Body of pancreas (tissue), 4 donors: ENCODE results near the gene CHAF1A. TPM values are rescaled to one million over a fixed set of nuclear protein-coding genes. Genes with fewer than 3 reads are reported as not detected.

Experiments used
- ATAC-seq: fragments of 150-250 bp; one replicate; pipeline ENCODE4 v1.9.1; 2016
- DNase-seq, 4 donors: peaks; one replicate each; pipeline ENCODE4 v3.0.0-alpha.2; 2019
- H3K27ac ChIP-seq, 4 donors: fragments of 200-600 bp; sonication (generic); 1 replicate in 3 of 4; 2 replicates in 1 of 4; pipeline versions ENCODE4 v1.5.1 to v1.6.1; 2016 to 2019; ENCODE audit warnings: mild to moderate bottlenecking in 1 of 4, mixed read lengths in 1 of 4, moderate library complexity in 1 of 4
- H3K27me3 ChIP-seq, 2 donors: fragments of 200-600 bp; sonication (generic); one replicate each; pipeline ENCODE4 v1.6.0; 2016; ENCODE audit warnings: mild to moderate bottlenecking in 1 of 2
- H3K36me3 ChIP-seq, 2 donors: fragments of 200-600 bp; sonication (generic); replicated peaks in 1 of 2; 2 replicates each; pipeline ENCODE4 v1.5.1; 2016; ENCODE audit warnings: low read depth in 2 of 2; ENCODE audit not compliant: insufficient read depth in 1 of 2
- H3K4me1 ChIP-seq: fragments of 200-600 bp; sonication (generic); one replicate; pipeline ENCODE4 v1.6.0; 2016
- H3K4me3 ChIP-seq, 2 donors: fragments of 200-600 bp; sonication (generic); 1 replicate in 1 of 2; 2 replicates in 1 of 2; pipeline ENCODE4 v1.5.1; 2016 to 2019
- H3K9me3 ChIP-seq, 3 donors: fragments of 200-600 bp; sonication (generic); 1 replicate in 2 of 3; 2 replicates in 1 of 3; pipeline ENCODE4 v1.5.1; 2016
- POLR2A ChIP-seq, 3 donors: fragments of 450-650 bp; IDR thresholded peaks; one replicate each; pipeline ENCODE4 v1.6.1; 2016; ENCODE audit warnings: antibody characterized with exemption in 3 of 3, mild to moderate bottlenecking in 2 of 3
- WGBS, 2 donors: methylation state at CpG; one replicate each; pipeline ENCODE4 v1.1.5; 2017; 5-methylcytosine and 5-hydroxymethylcytosine counted together
- intact Hi-C: fragments of 100-400 bp; cut with DNase I; formaldehyde crosslinking; loops from one replicate; pipeline ENCODE4 v1.15.1; 2023
- total RNA-seq, 2 donors: library from RNA; depleted of rRNA; stranded (reverse); fragments of >200 nt; gene quantifications; one replicate each; pipeline ENCODE4 v1.1.0, GENCODE V29; 2016
- TF ChIP-seq, protein P1 (sequence below), 7 experiments: fragments of 450-650 bp in 4 of 7; fragments of 200-600 bp in 3 of 7; sonication (generic) in 3 of 7; IDR thresholded peaks; one replicate each; pipeline ENCODE4 v1.5.1; 2016 to 2019; ENCODE audit warnings: antibody characterized with exemption in 7 of 7

Gene CHAF1A, protein sequence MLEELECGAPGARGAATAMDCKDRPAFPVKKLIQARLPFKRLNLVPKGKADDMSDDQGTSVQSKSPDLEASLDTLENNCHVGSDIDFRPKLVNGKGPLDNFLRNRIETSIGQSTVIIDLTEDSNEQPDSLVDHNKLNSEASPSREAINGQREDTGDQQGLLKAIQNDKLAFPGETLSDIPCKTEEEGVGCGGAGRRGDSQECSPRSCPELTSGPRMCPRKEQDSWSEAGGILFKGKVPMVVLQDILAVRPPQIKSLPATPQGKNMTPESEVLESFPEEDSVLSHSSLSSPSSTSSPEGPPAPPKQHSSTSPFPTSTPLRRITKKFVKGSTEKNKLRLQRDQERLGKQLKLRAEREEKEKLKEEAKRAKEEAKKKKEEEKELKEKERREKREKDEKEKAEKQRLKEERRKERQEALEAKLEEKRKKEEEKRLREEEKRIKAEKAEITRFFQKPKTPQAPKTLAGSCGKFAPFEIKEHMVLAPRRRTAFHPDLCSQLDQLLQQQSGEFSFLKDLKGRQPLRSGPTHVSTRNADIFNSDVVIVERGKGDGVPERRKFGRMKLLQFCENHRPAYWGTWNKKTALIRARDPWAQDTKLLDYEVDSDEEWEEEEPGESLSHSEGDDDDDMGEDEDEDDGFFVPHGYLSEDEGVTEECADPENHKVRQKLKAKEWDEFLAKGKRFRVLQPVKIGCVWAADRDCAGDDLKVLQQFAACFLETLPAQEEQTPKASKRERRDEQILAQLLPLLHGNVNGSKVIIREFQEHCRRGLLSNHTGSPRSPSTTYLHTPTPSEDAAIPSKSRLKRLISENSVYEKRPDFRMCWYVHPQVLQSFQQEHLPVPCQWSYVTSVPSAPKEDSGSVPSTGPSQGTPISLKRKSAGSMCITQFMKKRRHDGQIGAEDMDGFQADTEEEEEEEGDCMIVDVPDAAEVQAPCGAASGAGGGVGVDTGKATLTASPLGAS
- 1 to 10 TPM; 3.4 to 6.3 TPM for total RNA-seq

DNA sequence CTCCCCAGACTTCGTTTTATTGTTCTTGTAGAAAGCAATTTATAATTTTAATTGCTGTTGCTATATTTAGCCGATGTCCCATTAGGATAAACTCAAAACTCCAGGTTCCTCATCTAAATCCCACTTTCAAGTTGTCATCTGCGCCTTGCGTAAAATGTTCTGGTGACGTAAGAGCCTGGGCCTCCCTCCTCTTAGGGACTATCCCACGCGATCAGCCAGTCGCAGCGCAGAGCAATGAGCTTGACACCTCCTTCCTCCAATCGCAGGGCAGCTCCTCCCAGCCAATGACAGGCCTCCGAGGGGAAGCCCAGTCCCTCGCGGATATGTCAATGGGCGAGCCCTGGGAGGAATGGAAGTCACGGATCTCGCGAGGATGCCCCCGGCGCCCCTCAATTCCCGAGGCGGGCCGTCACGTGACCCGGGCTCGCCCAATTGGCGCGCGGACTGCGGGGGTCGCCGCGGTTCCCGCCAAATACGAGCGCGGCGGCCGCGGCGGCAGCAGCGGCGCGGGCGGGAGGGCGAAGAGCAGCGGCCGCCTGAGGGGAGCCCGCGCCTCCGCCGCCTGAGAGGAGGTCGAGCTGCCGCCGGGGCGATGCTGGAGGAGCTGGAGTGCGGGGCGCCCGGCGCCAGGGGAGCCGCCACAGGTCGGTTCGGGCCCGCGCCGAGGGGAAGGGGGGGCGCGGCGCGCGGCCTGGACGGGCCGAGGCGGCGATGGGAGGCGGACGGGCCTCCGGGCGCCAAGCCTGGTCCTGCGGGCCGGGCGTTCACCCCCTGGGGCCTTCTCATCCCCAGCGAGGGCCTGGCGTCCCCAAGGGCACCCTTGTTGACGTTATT lies at the start of gene CHAF1A:
TSS of gene CHAF1A (plus strand) at position 470 of the 834 bp plus-strand sequence. CDS start at position 593, 123 bp downstream.
- intact Hi-C loops, result no loop called here

DNA sequence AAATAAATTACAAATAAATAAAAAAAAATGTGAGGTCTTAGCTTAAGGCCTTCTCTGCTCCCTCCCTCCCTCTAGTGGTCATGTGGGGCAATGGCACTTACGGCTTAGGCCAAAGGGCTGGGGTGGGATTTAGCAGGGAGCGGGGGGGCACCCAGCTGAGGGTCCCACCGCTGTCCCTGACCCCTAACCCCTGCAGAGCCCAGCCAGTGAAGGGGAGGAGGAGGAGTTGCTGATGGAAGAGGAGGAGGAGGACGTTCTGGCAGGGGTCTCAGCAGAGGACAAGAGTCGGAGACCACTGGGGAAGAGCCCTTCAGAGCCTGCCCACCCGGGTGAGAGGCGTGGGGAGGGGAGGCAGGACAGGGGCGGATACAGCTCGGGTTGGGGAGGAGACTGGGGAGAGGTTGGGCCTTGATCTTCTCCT lies 49.7 kb upstream of the CHAF1A start:
- 33 to 35% methylated on average over 8 to 9 of the region's 9 CpGs for WGBS, 2 donors
- H3K4me3 ChIP-seq, result no peak overlapping the region
- H3K9me3 ChIP-seq, result no peaks in the 10 kb centered on the region
- H3K4me1 ChIP-seq, result no peaks in the 10 kb centered on the region
- TF ChIP-seq, protein P1, sequence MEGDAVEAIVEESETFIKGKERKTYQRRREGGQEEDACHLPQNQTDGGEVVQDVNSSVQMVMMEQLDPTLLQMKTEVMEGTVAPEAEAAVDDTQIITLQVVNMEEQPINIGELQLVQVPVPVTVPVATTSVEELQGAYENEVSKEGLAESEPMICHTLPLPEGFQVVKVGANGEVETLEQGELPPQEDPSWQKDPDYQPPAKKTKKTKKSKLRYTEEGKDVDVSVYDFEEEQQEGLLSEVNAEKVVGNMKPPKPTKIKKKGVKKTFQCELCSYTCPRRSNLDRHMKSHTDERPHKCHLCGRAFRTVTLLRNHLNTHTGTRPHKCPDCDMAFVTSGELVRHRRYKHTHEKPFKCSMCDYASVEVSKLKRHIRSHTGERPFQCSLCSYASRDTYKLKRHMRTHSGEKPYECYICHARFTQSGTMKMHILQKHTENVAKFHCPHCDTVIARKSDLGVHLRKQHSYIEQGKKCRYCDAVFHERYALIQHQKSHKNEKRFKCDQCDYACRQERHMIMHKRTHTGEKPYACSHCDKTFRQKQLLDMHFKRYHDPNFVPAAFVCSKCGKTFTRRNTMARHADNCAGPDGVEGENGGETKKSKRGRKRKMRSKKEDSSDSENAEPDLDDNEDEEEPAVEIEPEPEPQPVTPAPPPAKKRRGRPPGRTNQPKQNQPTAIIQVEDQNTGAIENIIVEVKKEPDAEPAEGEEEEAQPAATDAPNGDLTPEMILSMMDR (IDR thresholded peaks at IDR 0.05), result peak; percentile 43 to 97 (median 85)
- no peak for TF ChIP-seq POLR2A (IDR thresholded peaks at IDR 0.05)
- no peaks in the 10 kb centered on the region for H3K36me3 ChIP-seq
- intact Hi-C loops, result loop anchor here (5.0 kb wide), 1 partner anchor 85 kb away; no protein-coding TSS in a partner anchor
- ATAC-seq, result peak; percentile 67
- no peaks in the 10 kb centered on the region for H3K27me3 ChIP-seq
- H3K27ac ChIP-seq, result no peak overlapping the region
- peak in 1 of 4 donors; percentile 51 for DNase-seq

More for the DNA sequence above, at the start of gene CHAF1A:
- 0% methylated on average over 11 to 63 of the region's 84 CpGs for WGBS, 2 donors
- Histone ChIP-seq H3K27me3 (no peaks in the 10 kb centered on the region), H3K9me3 (no peaks in the 10 kb centered on the region), H3K4me1 (peaks cover 44% of the 10 kb centered on the region), H3K36me3 (no peaks in the 10 kb centered on the region), H3K27ac (peak within 1 kb of the TSS; percentile 82 to 88 (median 88)), H3K4me3 (peak within 1 kb of the TSS; percentile 61 to 63)
- TF ChIP-seq, protein P1 (IDR thresholded peaks at IDR 0.05), result peak in 2 of 7 experiments; percentile 7 to 30
- peak in 2 of 3 donors; percentile 52 to 54 for TF ChIP-seq POLR2A (IDR thresholded peaks at IDR 0.05)
- ATAC-seq, result peak; percentile 91
- peak; percentile 99 to 100 (median 100) for DNase-seq

DNA sequence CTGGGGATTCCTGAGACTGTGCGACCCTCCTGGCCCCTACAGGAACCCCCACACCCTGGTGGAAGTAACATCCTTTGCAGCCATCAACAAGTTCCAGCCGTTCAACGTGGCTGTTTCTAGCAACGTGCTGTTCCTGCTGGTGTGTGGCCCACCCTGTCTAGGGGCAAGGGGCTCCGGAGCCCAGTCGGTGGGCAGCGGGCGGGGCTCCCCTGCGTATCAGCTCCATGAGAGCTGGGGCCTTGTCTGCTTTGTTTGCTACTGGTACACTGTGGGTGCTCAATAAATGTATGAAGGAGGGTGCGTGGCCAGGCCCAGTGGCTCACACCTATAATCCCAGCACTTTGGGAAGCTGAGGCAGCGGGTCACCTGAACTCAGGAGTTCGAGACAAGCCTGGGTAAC lies 48.2 kb upstream of the CHAF1A start:
- TF ChIP-seq, protein P1 (IDR thresholded peaks at IDR 0.05), result no peak
- no peak for TF ChIP-seq POLR2A (IDR thresholded peaks at IDR 0.05)
- intact Hi-C loops, result loop anchor here (5.0 kb wide), 1 partner anchor 87 kb away; no protein-coding TSS in a partner anchor
- Histone ChIP-seq H3K27me3 (no peaks in the 10 kb centered on the region), H3K27ac (no peak overlapping the region), H3K9me3 (no peaks in the 10 kb centered on the region), H3K4me1 (no peaks in the 10 kb centered on the region), H3K4me3 (no peak overlapping the region), H3K36me3 (no peaks in the 10 kb centered on the region)
- WGBS, 2 donors, result 81 to 92% methylated on average over 4 to 12 of the region's 12 CpGs
- ATAC-seq (no peak), DNase-seq (no peak)

DNA sequence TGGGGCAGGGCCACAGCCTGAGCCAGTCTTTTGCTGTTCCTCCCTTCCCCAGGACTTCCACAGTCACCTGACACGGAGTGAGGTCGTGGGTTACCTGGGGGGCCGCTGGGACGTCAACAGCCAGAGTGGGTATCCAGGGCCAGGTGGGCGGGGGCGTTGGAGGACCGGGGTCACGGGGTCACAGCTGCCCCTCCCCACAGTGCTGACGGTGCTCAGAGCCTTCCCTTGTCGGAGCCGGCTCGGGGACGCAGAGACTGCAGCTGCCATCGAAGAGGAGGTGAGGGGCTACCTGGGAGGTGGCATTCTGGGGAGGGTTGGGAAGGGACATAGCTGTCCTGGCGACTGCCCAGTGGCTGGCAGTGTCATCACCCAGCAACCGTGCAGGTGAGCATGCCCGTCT lies 47.5 kb upstream of the CHAF1A start:
- Histone ChIP-seq H3K27ac (no peak overlapping the region), H3K36me3 (peaks cover 0 to 4% of the 10 kb centered on the region in 2 donors), H3K27me3 (no peaks in the 10 kb centered on the region), H3K4me3 (no peak overlapping the region), H3K4me1 (no peaks in the 10 kb centered on the region), H3K9me3 (no peaks in the 10 kb centered on the region)
- ATAC-seq (no peak), DNase-seq (no peak)
- WGBS, 2 donors, result 80 to 89% methylated on average over 6 to 10 of the region's 17 CpGs
- no peak for TF ChIP-seq POLR2A (IDR thresholded peaks at IDR 0.05)
- TF ChIP-seq, protein P1 (IDR thresholded peaks at IDR 0.05), result no peak
- intact Hi-C loops, result loop anchor here (5.0 kb wide), 1 partner anchor 88 kb away; no protein-coding TSS in a partner anchor
